ENCODE measurements around the gene PARD3B.

PARD3B gene

GRCh38 chr2:204913854-204914464 is 368.7 kb downstream of the PARD3B start:
- H3K4me3 ChIP-seq (ENCODE audit: low read length): no peak overlapping the region
- H3K27ac ChIP-seq (ENCODE audit: low read length): no peak overlapping the region
- H3K27me3 ChIP-seq (ENCODE audit: control insufficient read depth, insufficient read depth, low read length): no peaks in the 10 kb centered on the region
- H3K9ac ChIP-seq (ENCODE audit: low read length): no peak overlapping the region
- H3K36me3 ChIP-seq (ENCODE audit: control insufficient read depth, low read depth, low read length): no peaks in the 10 kb centered on the region
- H3K4me1 ChIP-seq (ENCODE audit: control insufficient read depth, low read depth, low read length): no peaks in the 10 kb centered on the region
- no peaks in the 10 kb centered on the region for H3K9me3 ChIP-seq (ENCODE audit: control insufficient read depth, low read depth, low read length)

- Histone ChIP-seq H3K36me3 (ENCODE audit: control insufficient read depth, low read depth, low read length) (no peaks in the 10 kb centered on the region), H3K27me3 (ENCODE audit: control insufficient read depth, insufficient read depth, low read length) (no peaks in the 10 kb centered on the region), H3K9me3 (ENCODE audit: control insufficient read depth, low read depth, low read length) (no peaks in the 10 kb centered on the region), H3K4me1 (ENCODE audit: control insufficient read depth, low read depth, low read length) (no peaks in the 10 kb centered on the region), H3K4me3 (ENCODE audit: low read length) (no peak overlapping the region), H3K9ac (ENCODE audit: low read length) (no peak overlapping the region), H3K27ac (ENCODE audit: low read length) (no peak overlapping the region)
Measured at GRCh38 chr2:204914708-204915107, 369.4 kb downstream of the PARD3B start.

GRCh38 chr2:204917089-204917701 is 371.9 kb downstream of the PARD3B start:
- Histone ChIP-seq H3K4me3 (ENCODE audit: low read length) (no peak overlapping the region), H3K27ac (ENCODE audit: low read length) (no peak overlapping the region), H3K27me3 (ENCODE audit: control insufficient read depth, insufficient read depth, low read length) (no peaks in the 10 kb centered on the region)

GRCh38 chr2:204920776-204921175 is 375.5 kb downstream of the PARD3B start:
- Histone ChIP-seq H3K9ac (ENCODE audit: low read length) (no peak overlapping the region), H3K27ac (ENCODE audit: low read length) (no peak overlapping the region), H3K36me3 (ENCODE audit: control insufficient read depth, low read depth, low read length) (no peaks in the 10 kb centered on the region), H3K9me3 (ENCODE audit: control insufficient read depth, low read depth, low read length) (no peaks in the 10 kb centered on the region), H3K4me1 (ENCODE audit: control insufficient read depth, low read depth, low read length) (peaks cover 5% of the 10 kb centered on the region), H3K4me3 (ENCODE audit: low read length) (no peak overlapping the region), H3K27me3 (ENCODE audit: control insufficient read depth, insufficient read depth, low read length) (no peaks in the 10 kb centered on the region)

More at GRCh38 chr2:204917089-204917701, 371.9 kb downstream of the PARD3B start:
- Histone ChIP-seq H3K9me3 (ENCODE audit: control insufficient read depth, low read depth, low read length) (no peaks in the 10 kb centered on the region), H3K9ac (ENCODE audit: low read length) (no peak overlapping the region), H3K4me1 (ENCODE audit: control insufficient read depth, low read depth, low read length) (no peaks in the 10 kb centered on the region), H3K36me3 (ENCODE audit: control insufficient read depth, low read depth, low read length) (no peaks in the 10 kb centered on the region)

- no peak overlapping the region for H3K9ac ChIP-seq (ENCODE audit: low read length)
- no peaks in the 10 kb centered on the region for H3K36me3 ChIP-seq (ENCODE audit: control insufficient read depth, low read depth, low read length)
- H3K27ac ChIP-seq (ENCODE audit: low read length): no peak overlapping the region
- H3K4me1 ChIP-seq (ENCODE audit: control insufficient read depth, low read depth, low read length): peaks cover 5% of the 10 kb centered on the region
- no peaks in the 10 kb centered on the region for H3K27me3 ChIP-seq (ENCODE audit: control insufficient read depth, insufficient read depth, low read length)
- H3K9me3 ChIP-seq (ENCODE audit: control insufficient read depth, low read depth, low read length): no peaks in the 10 kb centered on the region
- H3K4me3 ChIP-seq (ENCODE audit: low read length): no peak overlapping the region
Measured at GRCh38 chr2:204923957-204924356, 378.7 kb downstream of the PARD3B start.

GRCh38 chr2:204931562-204931961 is 386.3 kb downstream of the PARD3B start:
- Histone ChIP-seq H3K27me3 (ENCODE audit: control insufficient read depth, insufficient read depth, low read length) (no peaks in the 10 kb centered on the region), H3K9me3 (ENCODE audit: control insufficient read depth, low read depth, low read length) (peaks cover 2% of the 10 kb centered on the region), H3K36me3 (ENCODE audit: control insufficient read depth, low read depth, low read length) (no peaks in the 10 kb centered on the region), H3K4me1 (ENCODE audit: control insufficient read depth, low read depth, low read length) (no peaks in the 10 kb centered on the region), H3K4me3 (ENCODE audit: low read length) (no peak overlapping the region), H3K27ac (ENCODE audit: low read length) (no peak overlapping the region), H3K9ac (ENCODE audit: low read length) (no peak overlapping the region)

- no peak overlapping the region for H3K9ac ChIP-seq (ENCODE audit: low read length)
- H3K4me1 ChIP-seq (ENCODE audit: control insufficient read depth, low read depth, low read length): no peaks in the 10 kb centered on the region
- H3K9me3 ChIP-seq (ENCODE audit: control insufficient read depth, low read depth, low read length): peaks cover 2% of the 10 kb centered on the region
- no peak overlapping the region for H3K27ac ChIP-seq (ENCODE audit: low read length)
- no peak overlapping the region for H3K4me3 ChIP-seq (ENCODE audit: low read length)
- H3K27me3 ChIP-seq (ENCODE audit: control insufficient read depth, insufficient read depth, low read length): no peaks in the 10 kb centered on the region
- no peaks in the 10 kb centered on the region for H3K36me3 ChIP-seq (ENCODE audit: control insufficient read depth, low read depth, low read length)
Measured at GRCh38 chr2:204933735-204934374, 388.6 kb downstream of the PARD3B start.

GRCh38 chr2:204944927-204945326 is 399.7 kb downstream of the PARD3B start:
- Histone ChIP-seq H3K4me1 (ENCODE audit: control insufficient read depth, low read depth, low read length) (no peaks in the 10 kb centered on the region), H3K9me3 (ENCODE audit: control insufficient read depth, low read depth, low read length) (no peaks in the 10 kb centered on the region), H3K9ac (ENCODE audit: low read length) (no peak overlapping the region), H3K4me3 (ENCODE audit: low read length) (no peak overlapping the region), H3K27me3 (ENCODE audit: control insufficient read depth, insufficient read depth, low read length) (no peaks in the 10 kb centered on the region), H3K36me3 (ENCODE audit: control insufficient read depth, low read depth, low read length) (no peaks in the 10 kb centered on the region), H3K27ac (ENCODE audit: low read length) (no peak overlapping the region)

- Histone ChIP-seq H3K4me1 (ENCODE audit: control insufficient read depth, low read depth, low read length) (no peaks in the 10 kb centered on the region), H3K27me3 (ENCODE audit: control insufficient read depth, insufficient read depth, low read length) (no peaks in the 10 kb centered on the region), H3K36me3 (ENCODE audit: control insufficient read depth, low read depth, low read length) (no peaks in the 10 kb centered on the region), H3K27ac (ENCODE audit: low read length) (no peak overlapping the region), H3K9ac (ENCODE audit: low read length) (no peak overlapping the region), H3K4me3 (ENCODE audit: low read length) (no peak overlapping the region), H3K9me3 (ENCODE audit: control insufficient read depth, low read depth, low read length) (no peaks in the 10 kb centered on the region)
Measured at GRCh38 chr2:204945376-204945775, 400.1 kb downstream of the PARD3B start.

- Histone ChIP-seq H3K36me3 (ENCODE audit: control insufficient read depth, low read depth, low read length) (no peaks in the 10 kb centered on the region), H3K27ac (ENCODE audit: low read length) (no peak overlapping the region), H3K4me1 (ENCODE audit: control insufficient read depth, low read depth, low read length) (no peaks in the 10 kb centered on the region), H3K27me3 (ENCODE audit: control insufficient read depth, insufficient read depth, low read length) (no peaks in the 10 kb centered on the region), H3K4me3 (ENCODE audit: low read length) (no peak overlapping the region), H3K9ac (ENCODE audit: low read length) (no peak overlapping the region), H3K9me3 (ENCODE audit: control insufficient read depth, low read depth, low read length) (no peaks in the 10 kb centered on the region)
Measured at GRCh38 chr2:204946892-204947291, 401.6 kb downstream of the PARD3B start.

GRCh38 chr2:204947405-204947804 is 402.1 kb downstream of the PARD3B start:
- Histone ChIP-seq H3K27ac (ENCODE audit: low read length) (no peak overlapping the region), H3K9ac (ENCODE audit: low read length) (no peak overlapping the region), H3K36me3 (ENCODE audit: control insufficient read depth, low read depth, low read length) (no peaks in the 10 kb centered on the region), H3K9me3 (ENCODE audit: control insufficient read depth, low read depth, low read length) (no peaks in the 10 kb centered on the region), H3K4me1 (ENCODE audit: control insufficient read depth, low read depth, low read length) (no peaks in the 10 kb centered on the region), H3K4me3 (ENCODE audit: low read length) (no peak overlapping the region), H3K27me3 (ENCODE audit: control insufficient read depth, insufficient read depth, low read length) (no peaks in the 10 kb centered on the region)

Measured in iPS-18a (cell line).